NK-92 treated with Interleukin-12 subunit alpha and Interleukin-12 subunit beta, amount 100 ng/mL, for 24 hours (cell line): Measurements from ENCODE around the gene RABGEF1.
A peak's percentile ranks its signal among the peaks of the same experiment; 100 is the strongest.
"Not testable (repeated sequence)": the region's sequence is repeated elsewhere in the genome, so short reads cannot be mapped to it uniquely, and the experiment has no call there.

Experiments
- DNase-seq: peaks from one replicate; lab custom pipeline; 2025; lab: John Stamatoyannopoulos, UW

The RABGEF1 gene

GRCh38 chr7:66735850-66736249 is 4.7 kb upstream of the RABGEF1 start:
- DNase-seq = no peak

- DNase-seq = no peak
These were observed 3.6 kb upstream of the RABGEF1 start for GRCh38 chr7:66736892-66737291.

- no peak for DNase-seq
These were observed 2.9 kb upstream of the RABGEF1 start for GRCh38 chr7:66737667-66738066.

GRCh38 chr7:66739477-66739876 is 1.1 kb upstream of the RABGEF1 start:
- no peak for DNase-seq

GRCh38 chr7:66739953-66740301 is 606 bp upstream of the RABGEF1 start:
- peak; percentile 36 for DNase-seq

- peak; percentile 59 for DNase-seq
These were observed 612 bp downstream of the RABGEF1 start for GRCh38 chr7:66740980-66741709.

GRCh38 chr7:66741710-66742049 is 1.1 kb downstream of the RABGEF1 start:
- DNase-seq = no peak

GRCh38 chr7:66742298-66742697 is 1.8 kb downstream of the RABGEF1 start:
- DNase-seq = not testable (repeated sequence)

- DNase-seq = no peak
These were observed 3.4 kb downstream of the RABGEF1 start for GRCh38 chr7:66743920-66744319.

GRCh38 chr7:66747385-66747784 is 6.9 kb downstream of the RABGEF1 start:
- no peak for DNase-seq

GRCh38 chr7:66747881-66748511 is 7.5 kb downstream of the RABGEF1 start:
- DNase-seq = no peak

- no peak for DNase-seq
These were observed 8.3 kb downstream of the RABGEF1 start for GRCh38 chr7:66748791-66749190.

- no peak for DNase-seq
These were observed 11.4 kb downstream of the RABGEF1 start for GRCh38 chr7:66751945-66752344.

GRCh38 chr7:66754541-66754940 is 14.0 kb downstream of the RABGEF1 start:
- no peak for DNase-seq

- not testable (repeated sequence) for DNase-seq
These were observed 14.5 kb downstream of the RABGEF1 start for GRCh38 chr7:66755059-66755458.

- DNase-seq = not testable (repeated sequence)
These were observed 15.7 kb downstream of the RABGEF1 start for GRCh38 chr7:66756227-66756626.

GRCh38 chr7:66756889-66757288 is 16.4 kb downstream of the RABGEF1 start:
- no peak for DNase-seq

- DNase-seq = no peak
These were observed 17.4 kb downstream of the RABGEF1 start for GRCh38 chr7:66757939-66758338.

GRCh38 chr7:66758950-66759628 is 18.6 kb downstream of the RABGEF1 start:
- peak; percentile 50 for DNase-seq

- not testable (repeated sequence) for DNase-seq
These were observed 22.6 kb downstream of the RABGEF1 start for GRCh38 chr7:66763183-66763582.

- DNase-seq = not testable (repeated sequence)
These were observed 23.3 kb downstream of the RABGEF1 start for GRCh38 chr7:66763633-66764355.

- not testable (repeated sequence) for DNase-seq
These were observed 24.4 kb downstream of the RABGEF1 start for GRCh38 chr7:66764905-66765304.
